ENCODE data around the gene EDEM1. TPM values are rescaled to one million over a fixed set of nuclear protein-coding genes. Genes with fewer than 3 reads are reported as not detected.
A peak's percentile ranks its signal among the peaks of the same experiment; 100 is the strongest.
"Not testable (repeated sequence)": the region's sequence is repeated elsewhere in the genome, so short reads cannot be mapped to it uniquely, and the experiment has no call there.

EDEM1 gene
- total RNA-seq, result 183 and 187 TPM in 2 replicates

DNA sequence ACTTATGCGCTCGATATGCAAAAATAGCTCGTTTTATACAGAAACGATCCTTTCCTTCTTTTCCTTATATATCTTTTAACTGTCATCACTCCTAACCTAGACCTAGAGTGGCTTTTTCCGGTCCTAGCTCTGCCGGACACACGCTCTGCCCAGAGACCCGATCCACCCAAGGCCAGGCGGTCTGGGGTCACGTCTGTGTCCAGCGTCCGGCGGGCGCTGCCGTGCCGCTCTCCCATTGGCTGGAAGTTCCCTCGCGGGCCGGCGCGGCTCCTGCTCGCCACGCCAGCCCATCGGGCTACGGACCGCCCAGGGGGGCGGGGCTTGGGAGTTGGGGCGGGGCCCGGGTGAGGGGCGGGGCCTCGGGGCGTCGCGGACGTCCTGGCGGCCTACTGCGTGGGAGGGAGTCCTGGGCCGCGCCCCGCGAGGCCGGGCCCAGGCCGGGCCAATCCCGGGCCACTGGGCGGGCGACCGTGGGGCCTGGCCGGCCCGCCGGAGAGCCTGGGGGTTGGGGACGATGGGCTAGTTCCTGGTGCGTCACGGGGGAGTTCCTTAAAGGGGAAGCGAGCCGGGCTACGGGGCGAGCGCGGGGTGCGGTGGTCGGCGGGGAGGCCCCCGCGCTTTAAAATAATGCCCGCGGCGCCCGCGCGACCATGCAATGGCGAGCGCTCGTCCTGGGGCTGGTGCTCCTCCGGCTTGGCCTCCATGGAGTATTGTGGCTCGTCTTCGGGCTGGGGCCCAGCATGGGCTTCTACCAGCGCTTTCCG lies at the start of gene EDEM1:
TSS of gene EDEM1 (plus strand) at position 552 of the 764 bp plus-strand sequence. CDS start at position 651, 99 bp downstream.
- no peaks in the 10 kb centered on the region for H3K27me3 Mint-ChIP-seq (ENCODE audit: low read depth)
- H3K4me1 Mint-ChIP-seq (ENCODE audit: low read depth), result peaks cover 27% of the 10 kb centered on the region
- peaks cover 44% of the 10 kb centered on the region for H3K36me3 Mint-ChIP-seq (ENCODE audit: low read depth)
- DNase-seq (ENCODE audit: low spot score), result peak; percentile 95
- peak within 1 kb of the TSS; percentile 100 for H3K27ac Mint-ChIP-seq
- intact Hi-C loops (cut with micrococcal nuclease), result loop anchor here (1.0 to 5.0 kb wide), 3 partner anchors 50 to 209 kb away; partner anchors contain the start of gene ARL8B
- H3K9me3 Mint-ChIP-seq, result no peaks in the 10 kb centered on the region
- peak within 1 kb of the TSS; percentile 99 for H3K4me3 Mint-ChIP-seq (ENCODE audit: low read depth)

GRCh38 chr3:5138214-5138981 lies 49.1 kb upstream of the EDEM1 start:
- intact Hi-C loops (cut with micrococcal nuclease), result loop anchor here (5.0 kb wide), 1 partner anchor 49 kb away; the partner anchor contains the start of gene EDEM1
- H3K4me3 Mint-ChIP-seq (ENCODE audit: low read depth), result no peak overlapping the region
- no peak for DNase-seq (ENCODE audit: low spot score)
- peaks cover 3% of the 10 kb centered on the region for H3K9me3 Mint-ChIP-seq
- H3K4me1 Mint-ChIP-seq (ENCODE audit: low read depth), result peaks cover 33% of the 10 kb centered on the region
- H3K36me3 Mint-ChIP-seq (ENCODE audit: low read depth), result peaks cover 35% of the 10 kb centered on the region
- no peaks in the 10 kb centered on the region for H3K27me3 Mint-ChIP-seq (ENCODE audit: low read depth)
- H3K27ac Mint-ChIP-seq, result peak overlapping the region; percentile 55

- Mint-ChIP-seq H3K36me3 (ENCODE audit: low read depth) (peaks cover 52% of the 10 kb centered on the region), H3K27me3 (ENCODE audit: low read depth) (no peaks in the 10 kb centered on the region), H3K9me3 (peaks cover 10% of the 10 kb centered on the region), H3K27ac (no peak overlapping the region), H3K4me3 (ENCODE audit: low read depth) (no peak overlapping the region), H3K4me1 (ENCODE audit: low read depth) (peaks cover 34% of the 10 kb centered on the region)
- DNase-seq (ENCODE audit: low spot score), result no peak
- intact Hi-C loops (cut with micrococcal nuclease), result no loop called here
Observed at GRCh38 chr3:5140230-5140621, 47.3 kb upstream of the EDEM1 start.

GRCh38 chr3:5140839-5141238 lies 46.7 kb upstream of the EDEM1 start:
- Mint-ChIP-seq H3K27ac (no peak overlapping the region), H3K4me3 (ENCODE audit: low read depth) (no peak overlapping the region), H3K9me3 (peaks cover 13% of the 10 kb centered on the region), H3K27me3 (ENCODE audit: low read depth) (no peaks in the 10 kb centered on the region), H3K36me3 (ENCODE audit: low read depth) (peaks cover 58% of the 10 kb centered on the region), H3K4me1 (ENCODE audit: low read depth) (peaks cover 34% of the 10 kb centered on the region)
- no peak for DNase-seq (ENCODE audit: low spot score)
- intact Hi-C loops (cut with micrococcal nuclease), result no loop called here

GRCh38 chr3:5141760-5142159 lies 45.7 kb upstream of the EDEM1 start:
- no peaks in the 10 kb centered on the region for H3K27me3 Mint-ChIP-seq (ENCODE audit: low read depth)
- H3K4me3 Mint-ChIP-seq (ENCODE audit: low read depth), result no peak overlapping the region
- H3K4me1 Mint-ChIP-seq (ENCODE audit: low read depth), result peaks cover 27% of the 10 kb centered on the region
- DNase-seq (ENCODE audit: low spot score), result no peak
- intact Hi-C loops (cut with micrococcal nuclease), result no loop called here
- peaks cover 68% of the 10 kb centered on the region for H3K36me3 Mint-ChIP-seq (ENCODE audit: low read depth)
- peaks cover 20% of the 10 kb centered on the region for H3K9me3 Mint-ChIP-seq
- H3K27ac Mint-ChIP-seq, result no peak overlapping the region

GRCh38 chr3:5143464-5143863 lies 44.0 kb upstream of the EDEM1 start:
- no peak for DNase-seq (ENCODE audit: low spot score)
- intact Hi-C loops (cut with micrococcal nuclease), result no loop called here
- H3K36me3 Mint-ChIP-seq (ENCODE audit: low read depth), result peaks cover 82% of the 10 kb centered on the region
- H3K4me3 Mint-ChIP-seq (ENCODE audit: low read depth), result no peak overlapping the region
- H3K4me1 Mint-ChIP-seq (ENCODE audit: low read depth), result peaks cover 17% of the 10 kb centered on the region
- peaks cover 32% of the 10 kb centered on the region for H3K9me3 Mint-ChIP-seq
- no peaks in the 10 kb centered on the region for H3K27me3 Mint-ChIP-seq (ENCODE audit: low read depth)
- no peak overlapping the region for H3K27ac Mint-ChIP-seq

- DNase-seq (ENCODE audit: low spot score), result no peak
- H3K27me3 Mint-ChIP-seq (ENCODE audit: low read depth), result no peaks in the 10 kb centered on the region
- no peak overlapping the region for H3K27ac Mint-ChIP-seq
- peaks cover 81% of the 10 kb centered on the region for H3K36me3 Mint-ChIP-seq (ENCODE audit: low read depth)
- no peak overlapping the region for H3K4me3 Mint-ChIP-seq (ENCODE audit: low read depth)
- intact Hi-C loops (cut with micrococcal nuclease), result no loop called here
- H3K9me3 Mint-ChIP-seq, result peaks cover 32% of the 10 kb centered on the region
- H3K4me1 Mint-ChIP-seq (ENCODE audit: low read depth), result peaks cover 17% of the 10 kb centered on the region
Observed at GRCh38 chr3:5144316-5144994, 43.1 kb upstream of the EDEM1 start.

GRCh38 chr3:5145120-5145519 lies 42.4 kb upstream of the EDEM1 start:
- H3K9me3 Mint-ChIP-seq, result peaks cover 32% of the 10 kb centered on the region
- no peak overlapping the region for H3K4me3 Mint-ChIP-seq (ENCODE audit: low read depth)
- intact Hi-C loops (cut with micrococcal nuclease), result no loop called here
- no peaks in the 10 kb centered on the region for H3K27me3 Mint-ChIP-seq (ENCODE audit: low read depth)
- DNase-seq (ENCODE audit: low spot score), result no peak
- H3K36me3 Mint-ChIP-seq (ENCODE audit: low read depth), result peaks cover 79% of the 10 kb centered on the region
- H3K27ac Mint-ChIP-seq, result no peak overlapping the region
- peaks cover 14% of the 10 kb centered on the region for H3K4me1 Mint-ChIP-seq (ENCODE audit: low read depth)

DNA sequence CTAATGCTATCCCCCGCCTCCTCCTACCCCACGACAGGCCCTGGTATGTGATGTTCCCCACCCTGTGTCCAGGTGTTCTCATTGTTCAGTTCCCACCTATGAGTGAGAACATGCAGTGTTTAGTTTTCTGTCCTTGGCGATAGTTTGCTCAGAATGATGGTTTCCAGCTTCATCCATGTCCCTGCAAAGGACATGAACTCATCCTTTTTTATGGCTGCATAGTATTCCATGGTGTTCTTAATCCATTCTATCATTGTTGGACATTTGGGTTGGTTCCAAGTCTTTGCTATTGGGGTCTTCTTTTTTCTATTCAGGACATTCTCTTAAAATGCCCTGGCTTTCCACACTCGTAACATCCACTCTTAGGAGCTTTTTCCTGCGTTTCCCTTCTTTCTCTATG lies 40.4 kb upstream of the EDEM1 start:
- H3K27me3 Mint-ChIP-seq (ENCODE audit: low read depth); intact Hi-C loops (cut with micrococcal nuclease); H3K4me3 Mint-ChIP-seq (ENCODE audit: low read depth); H3K27ac Mint-ChIP-seq; DNase-seq (ENCODE audit: low spot score): not testable (repeated sequence)
- H3K4me1 Mint-ChIP-seq (ENCODE audit: low read depth), result peaks cover 11% of the 10 kb centered on the region
- peaks cover 29% of the 10 kb centered on the region for H3K9me3 Mint-ChIP-seq
- peaks cover 63% of the 10 kb centered on the region for H3K36me3 Mint-ChIP-seq (ENCODE audit: low read depth)

- Mint-ChIP-seq H3K27ac (no peak overlapping the region), H3K36me3 (ENCODE audit: low read depth) (peaks cover 45% of the 10 kb centered on the region), H3K27me3 (ENCODE audit: low read depth) (no peaks in the 10 kb centered on the region), H3K4me1 (ENCODE audit: low read depth) (peaks cover 10% of the 10 kb centered on the region), H3K9me3 (peaks cover 24% of the 10 kb centered on the region), H3K4me3 (ENCODE audit: low read depth) (no peak overlapping the region)
- intact Hi-C loops (cut with micrococcal nuclease), result no loop called here
- DNase-seq (ENCODE audit: low spot score), result no peak
Observed at GRCh38 chr3:5149306-5149880, 38.1 kb upstream of the EDEM1 start.

DNA sequence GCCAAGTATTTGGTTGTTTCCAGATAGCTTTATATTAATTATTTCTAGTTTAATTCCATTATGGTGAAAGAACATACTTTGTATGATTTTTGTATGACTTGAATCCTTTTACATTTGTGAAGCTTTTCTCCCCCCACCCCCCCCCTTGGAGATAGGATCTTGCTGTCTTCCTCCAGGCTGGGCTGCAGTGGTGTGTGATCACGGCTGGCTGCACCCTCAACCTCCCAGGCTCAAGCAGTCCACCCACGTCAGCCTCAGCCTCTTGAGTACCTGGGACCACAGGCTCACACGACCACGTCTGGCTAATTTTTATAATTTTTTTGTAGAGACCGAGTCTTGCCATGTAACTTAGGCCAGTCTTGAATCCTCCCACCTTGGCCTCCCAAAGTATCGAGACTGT lies 35.9 kb upstream of the EDEM1 start:
- Mint-ChIP-seq H3K27ac (no peak overlapping the region), H3K4me1 (ENCODE audit: low read depth) (peaks cover 10% of the 10 kb centered on the region), H3K9me3 (peaks cover 14% of the 10 kb centered on the region), H3K4me3 (ENCODE audit: low read depth) (no peak overlapping the region), H3K36me3 (ENCODE audit: low read depth) (peaks cover 24% of the 10 kb centered on the region), H3K27me3 (ENCODE audit: low read depth) (no peaks in the 10 kb centered on the region)
- intact Hi-C loops (cut with micrococcal nuclease), result no loop called here
- DNase-seq (ENCODE audit: low spot score), result no peak

- no peak for DNase-seq (ENCODE audit: low spot score)
- intact Hi-C loops (cut with micrococcal nuclease), result no loop called here
- Mint-ChIP-seq H3K27me3 (ENCODE audit: low read depth) (no peaks in the 10 kb centered on the region), H3K4me1 (ENCODE audit: low read depth) (peaks cover 11% of the 10 kb centered on the region), H3K4me3 (ENCODE audit: low read depth) (no peak overlapping the region), H3K9me3 (no peaks in the 10 kb centered on the region), H3K36me3 (ENCODE audit: low read depth) (peaks cover 12% of the 10 kb centered on the region), H3K27ac (no peak overlapping the region)
Observed at GRCh38 chr3:5153074-5153473, 34.4 kb upstream of the EDEM1 start.

Data from activated T-helper 2 cell treated with anti-CD3 and anti-CD28 coated beads, Interferon-gamma antibody, Interleukin-2, Interleukin-4, amounts not matched to agents 10 μg/mL and 5 μg/mL and 100 μg/mL, durations not matched to agents 14 hours and 24 hours and 36 hours (primary cell).